ENCODE data around the gene AKAP7.

AKAP7 gene

DNA sequence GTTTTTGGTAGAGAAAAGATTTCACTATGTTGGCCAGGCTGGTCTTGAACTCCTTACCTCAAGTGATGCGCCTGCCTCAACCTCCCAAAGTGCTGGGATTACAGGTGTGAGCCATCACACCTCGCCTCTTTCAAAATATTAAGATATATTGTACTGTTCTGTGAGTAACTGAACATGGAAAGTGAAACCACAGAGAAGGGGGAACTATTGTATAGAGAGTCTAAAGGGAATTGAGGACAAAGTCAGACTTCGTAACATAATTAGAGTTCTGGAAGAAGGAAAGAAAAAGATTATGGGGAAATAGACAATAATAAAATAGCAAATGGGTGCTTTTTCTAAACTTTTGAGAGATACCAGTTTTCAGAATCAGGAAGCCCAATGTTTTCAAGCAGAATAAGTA lies 17.4 kb upstream of the AKAP7 start:
- H3K4me3 ChIP-seq (ENCODE audit: low read depth, low read length, poor library complexity, severe bottlenecking): no peak overlapping the region
- H3K36me3 ChIP-seq (ENCODE audit: insufficient read depth, low read length): no peaks in the 10 kb centered on the region
- H3K4me2 ChIP-seq (ENCODE audit: low read length): no peak overlapping the region
- H3K9me3 ChIP-seq (ENCODE audit: low read length): no peaks in the 10 kb centered on the region
- H2AFZ ChIP-seq (ENCODE audit: low read length): no peak overlapping the region
- TF ChIP-seq, protein P1, sequence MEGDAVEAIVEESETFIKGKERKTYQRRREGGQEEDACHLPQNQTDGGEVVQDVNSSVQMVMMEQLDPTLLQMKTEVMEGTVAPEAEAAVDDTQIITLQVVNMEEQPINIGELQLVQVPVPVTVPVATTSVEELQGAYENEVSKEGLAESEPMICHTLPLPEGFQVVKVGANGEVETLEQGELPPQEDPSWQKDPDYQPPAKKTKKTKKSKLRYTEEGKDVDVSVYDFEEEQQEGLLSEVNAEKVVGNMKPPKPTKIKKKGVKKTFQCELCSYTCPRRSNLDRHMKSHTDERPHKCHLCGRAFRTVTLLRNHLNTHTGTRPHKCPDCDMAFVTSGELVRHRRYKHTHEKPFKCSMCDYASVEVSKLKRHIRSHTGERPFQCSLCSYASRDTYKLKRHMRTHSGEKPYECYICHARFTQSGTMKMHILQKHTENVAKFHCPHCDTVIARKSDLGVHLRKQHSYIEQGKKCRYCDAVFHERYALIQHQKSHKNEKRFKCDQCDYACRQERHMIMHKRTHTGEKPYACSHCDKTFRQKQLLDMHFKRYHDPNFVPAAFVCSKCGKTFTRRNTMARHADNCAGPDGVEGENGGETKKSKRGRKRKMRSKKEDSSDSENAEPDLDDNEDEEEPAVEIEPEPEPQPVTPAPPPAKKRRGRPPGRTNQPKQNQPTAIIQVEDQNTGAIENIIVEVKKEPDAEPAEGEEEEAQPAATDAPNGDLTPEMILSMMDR (IDR thresholded peaks at IDR 0.05; ENCODE audit: low read length): no peak
- TF ChIP-seq EZH2 (IDR thresholded peaks at IDR 0.05; ENCODE audit: borderline replicate concordance, low read length): no peak
- no peaks in the 10 kb centered on the region for H3K79me2 ChIP-seq (ENCODE audit: insufficient read depth, low read length)
- no peaks in the 10 kb centered on the region for H3F3A ChIP-seq (ENCODE audit: insufficient read depth, low read length)
- no peaks in the 10 kb centered on the region for H3K27me3 ChIP-seq (ENCODE audit: insufficient read depth, low read length)
- no peaks in the 10 kb centered on the region for H4K20me1 ChIP-seq (ENCODE audit: insufficient read depth, low read length)
- no peak overlapping the region for H3K27ac ChIP-seq (ENCODE audit: low read depth, low read length, poor library complexity, severe bottlenecking)
- H3K4me1 ChIP-seq (ENCODE audit: insufficient read depth, low read length, severe bottlenecking): no peaks in the 10 kb centered on the region
- H3K9ac ChIP-seq (ENCODE audit: low read length): no peak overlapping the region
- H3K9me2 ChIP-seq (ENCODE audit: low read depth, low read length): no peaks in the 10 kb centered on the region

DNA sequence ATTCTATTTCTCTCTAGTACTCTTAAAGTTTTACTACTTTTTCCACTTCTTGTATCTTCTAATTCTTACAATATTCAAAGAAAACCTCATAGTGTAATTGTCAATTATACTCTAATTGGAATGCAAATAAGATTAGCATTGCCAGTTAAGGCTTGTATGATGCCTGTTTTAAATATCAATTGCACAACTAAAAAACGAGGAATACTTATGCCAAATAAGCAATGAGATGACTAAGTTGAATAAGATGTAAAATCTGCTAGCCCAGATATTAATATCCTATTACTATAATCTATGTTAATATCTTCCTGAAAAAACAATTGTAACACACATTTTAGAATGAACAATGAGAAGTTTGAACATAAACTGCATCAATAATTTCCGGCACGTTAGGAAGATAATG lies 13.3 kb upstream of the AKAP7 start:
- H2AFZ ChIP-seq (ENCODE audit: low read length): no peak overlapping the region
- H4K20me1 ChIP-seq (ENCODE audit: insufficient read depth, low read length): no peaks in the 10 kb centered on the region
- H3K9ac ChIP-seq (ENCODE audit: low read length): no peak overlapping the region
- no peaks in the 10 kb centered on the region for H3F3A ChIP-seq (ENCODE audit: insufficient read depth, low read length)
- H3K9me3 ChIP-seq (ENCODE audit: low read length): no peaks in the 10 kb centered on the region
- no peaks in the 10 kb centered on the region for H3K79me2 ChIP-seq (ENCODE audit: insufficient read depth, low read length)
- TF ChIP-seq, protein P1 (IDR thresholded peaks at IDR 0.05; ENCODE audit: low read length): no peak
- TF ChIP-seq EZH2 (IDR thresholded peaks at IDR 0.05; ENCODE audit: borderline replicate concordance, low read length): no peak
- H3K4me1 ChIP-seq (ENCODE audit: insufficient read depth, low read length, severe bottlenecking): no peaks in the 10 kb centered on the region
- no peak overlapping the region for H3K4me2 ChIP-seq (ENCODE audit: low read length)
- no peaks in the 10 kb centered on the region for H3K9me2 ChIP-seq (ENCODE audit: low read depth, low read length)
- H3K36me3 ChIP-seq (ENCODE audit: insufficient read depth, low read length): no peaks in the 10 kb centered on the region
- no peak overlapping the region for H3K27ac ChIP-seq (ENCODE audit: low read depth, low read length, poor library complexity, severe bottlenecking)
- no peak overlapping the region for H3K4me3 ChIP-seq (ENCODE audit: low read depth, low read length, poor library complexity, severe bottlenecking)
- no peaks in the 10 kb centered on the region for H3K27me3 ChIP-seq (ENCODE audit: insufficient read depth, low read length)

DNA sequence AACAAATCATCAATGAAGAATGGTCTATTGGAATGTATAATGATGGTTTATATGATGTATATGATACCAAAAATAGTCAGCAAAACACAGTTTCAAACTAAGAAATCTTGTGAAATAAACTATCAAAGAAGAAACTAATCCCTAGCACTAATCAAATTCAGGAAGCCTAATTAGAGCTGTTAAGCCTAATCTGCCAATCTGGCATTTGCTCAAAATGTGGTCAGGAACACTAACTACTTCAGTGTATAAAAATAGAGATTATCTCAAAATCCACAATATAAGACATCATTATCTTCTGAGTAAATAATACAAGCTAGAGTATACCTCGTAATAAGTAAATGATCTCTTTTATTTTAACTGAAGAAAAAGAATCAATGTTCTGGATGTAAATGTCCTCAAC lies 12.8 kb upstream of the AKAP7 start:
- Histone ChIP-seq H3K27ac (ENCODE audit: low read depth, low read length, poor library complexity, severe bottlenecking) (no peak overlapping the region), H3F3A (ENCODE audit: insufficient read depth, low read length) (no peaks in the 10 kb centered on the region), H3K27me3 (ENCODE audit: insufficient read depth, low read length) (no peaks in the 10 kb centered on the region), H3K4me3 (ENCODE audit: low read depth, low read length, poor library complexity, severe bottlenecking) (no peak overlapping the region), H3K36me3 (ENCODE audit: insufficient read depth, low read length) (no peaks in the 10 kb centered on the region), H3K4me2 (ENCODE audit: low read length) (no peak overlapping the region), H3K79me2 (ENCODE audit: insufficient read depth, low read length) (no peaks in the 10 kb centered on the region), H2AFZ (ENCODE audit: low read length) (no peak overlapping the region), H3K9me3 (ENCODE audit: low read length) (no peaks in the 10 kb centered on the region), H4K20me1 (ENCODE audit: insufficient read depth, low read length) (no peaks in the 10 kb centered on the region), H3K4me1 (ENCODE audit: insufficient read depth, low read length, severe bottlenecking) (no peaks in the 10 kb centered on the region), H3K9me2 (ENCODE audit: low read depth, low read length) (no peaks in the 10 kb centered on the region), H3K9ac (ENCODE audit: low read length) (no peak overlapping the region)
- TF ChIP-seq, protein P1 (IDR thresholded peaks at IDR 0.05; ENCODE audit: low read length): no peak
- no peak for TF ChIP-seq EZH2 (IDR thresholded peaks at IDR 0.05; ENCODE audit: borderline replicate concordance, low read length)

Measured in OCI-LY1 (cell line).